ENCODE results near the gene S1PR5. TPM values are rescaled to one million over a fixed set of nuclear protein-coding genes. Genes with fewer than 3 reads are reported as not detected.
"Not testable (repeated sequence)": the region's sequence is repeated elsewhere in the genome, so short reads cannot be mapped to it uniquely, and the experiment has no call there.

The S1PR5 gene
- total and polyA plus RNA-seq, 2 of the 8 experiments (the other 6 are each of a cell fraction or from before 2014, with no cell fraction given): 2.4 to 8.6 TPM

DNA sequence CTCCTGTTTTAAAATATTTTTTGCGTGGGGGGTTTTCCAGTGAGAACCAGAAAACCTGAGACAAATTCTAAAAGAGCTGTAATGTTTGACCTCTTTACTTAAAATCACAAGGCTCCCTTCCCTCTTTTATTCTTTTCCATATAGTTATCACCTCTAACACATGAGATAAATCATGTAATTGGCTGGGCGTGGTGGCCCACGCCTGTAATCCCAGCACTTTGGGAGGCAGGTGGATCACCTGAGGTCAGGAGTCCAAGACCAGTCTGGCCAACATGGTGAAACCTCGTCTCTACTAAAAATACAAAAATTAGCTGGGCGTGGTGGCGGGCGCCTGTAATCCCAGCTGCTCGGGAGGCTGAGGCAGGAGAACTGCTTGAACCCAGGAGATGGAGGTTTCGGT lies 33.8 kb upstream of the S1PR5 start:
- not testable (repeated sequence) for H3K23ac ChIP-seq (ENCODE audit: insufficient read length); H2BK5ac ChIP-seq (ENCODE audit: low read depth, low read length); H3K14ac ChIP-seq (ENCODE audit: insufficient read length); FAIRE-seq; H3K4me1 ChIP-seq (replicated peaks in 1 of 4; ENCODE audit: control insufficient read depth in 3 of 4, insufficient read depth in 4 of 4, low read length in 3 of 4); H4K91ac ChIP-seq (replicated peaks; ENCODE audit: insufficient read length, low read length); H4K5ac ChIP-seq (ENCODE audit: insufficient read length, low read depth, low read length); H3K4me3 ChIP-seq (ENCODE audit: extremely low read depth in 1 of 4, insufficient read depth in 2 of 4, low read depth in 3 of 4, low read length in 4 of 4); H3K27me3 ChIP-seq (replicated peaks in 1 of 4; ENCODE audit: control insufficient read depth in 3 of 4, extremely low read depth in 1 of 4, insufficient read depth in 3 of 4, low read length in 3 of 4); H3K79me1 ChIP-seq (ENCODE audit: low read depth, low read length); H3K18ac ChIP-seq (ENCODE audit: extremely low read depth, low read length); H3K27ac ChIP-seq (ENCODE audit: low read depth, low read length); H2BK15ac ChIP-seq (ENCODE audit: low read length); H3K9me3 ChIP-seq (ENCODE audit: insufficient read depth in 2 of 2, low read depth in 1 of 2, low read length in 1 of 2); H3K56ac ChIP-seq (replicated peaks; ENCODE audit: insufficient read length, low read depth, low read length); H3K4me2 ChIP-seq (ENCODE audit: insufficient read depth in 1 of 2, low read depth in 2 of 2, low read length in 2 of 2); H3K9ac ChIP-seq (replicated peaks in 1 of 4; ENCODE audit: extremely low read depth in 1 of 4, low read depth in 3 of 4, low read length in 3 of 4); H3K4ac ChIP-seq (replicated peaks; ENCODE audit: insufficient read length, low read depth, low read length); H2AFZ ChIP-seq (ENCODE audit: low read length); H2BK20ac ChIP-seq (ENCODE audit: low read length); H2BK12ac ChIP-seq (ENCODE audit: low read depth, low read length); H2AK5ac ChIP-seq (ENCODE audit: low read depth, low read length); H2BK120ac ChIP-seq (replicated peaks; ENCODE audit: low read depth, low read length); H3K23me2 ChIP-seq (ENCODE audit: low read depth, low read length); H3K79me2 ChIP-seq (ENCODE audit: control insufficient read depth in 1 of 2, insufficient read depth in 2 of 2, low read length in 2 of 2); H4K8ac ChIP-seq (ENCODE audit: extremely low read depth, insufficient read depth, low read length); DNase-seq (ENCODE audit: low read depth in 1 of 2, low spot score in 2 of 2)
- Histone ChIP-seq H4K20me1 (replicated peaks in 1 of 2; ENCODE audit: control insufficient read depth in 1 of 2, insufficient read depth in 2 of 2, low read length in 2 of 2) (peaks cover 6 to 18% of the 10 kb centered on the region in 2 experiments), H3K36me3 (ENCODE audit: control insufficient read depth in 2 of 4, insufficient read depth in 4 of 4, low read length in 3 of 4) (peaks cover 10 to 55% (median 45%) of the 10 kb centered on the region in 4 experiments; a peak in 7 of 8 replicates)
- ChIA-PET CTCF (ENCODE audit: partially characterized antibody) (interaction anchor here (0.7 to 2.7 kb wide), 12 partner anchors 10 to 115 kb away, joined by 3 to 19 read pairs (median 4); partner anchors contain the start of gene S1PR5), POLR2A (ENCODE audit: partially characterized antibody) (interaction anchor here (0.6 to 5.0 kb wide), 6 partner anchors 8 to 108 kb away, joined by 3 to 41 read pairs (median 4); partner anchors contain the start of gene KEAP1)
- WGBS, 2 experiments (ENCODE audit: extremely low coverage in 1 of 2, insufficient coverage in 1 of 2, insufficient read length in 1 of 2, insufficient replicate concordance in 2 of 2, low coverage in 1 of 2, low lambda C conversion rate in 2 of 2, missing lambda C conversion rate in 1 of 2): 85% methylated on average over 9 of the region's 9 CpGs; no CpG with 5 or more reads in 1 of the 2 experiments

Data from H1 (cell line).